HepG2 (cell line): ENCODE data around the gene COL18A1. TPM values are rescaled to one million over a fixed set of nuclear protein-coding genes. Genes with fewer than 3 reads are reported as not detected.
A peak's percentile ranks its signal among the peaks of the same experiment; 100 is the strongest.

Source experiments
- ARNT2 ChIP-seq: sonication (generic); formaldehyde crosslinking; IDR thresholded peaks from 2 replicates; pipeline ENCODE4 v1.8.0; 2022; ENCODE audit warnings: mild to moderate bottlenecking, low read depth, missing genetic modification reagents, moderate library complexity
- ATF7 ChIP-seq, 2 experiments: fragments of 450-650 bp in 1 of 2; sonication (generic) in 1 of 2; formaldehyde crosslinking in 1 of 2; IDR thresholded peaks; 2 replicates each; pipeline versions ENCODE4 v1.4.0 to v1.6.1; 2016 to 2020; ENCODE audit warnings: antibody characterized with exemption in 1 of 2, mild to moderate bottlenecking in 1 of 2, missing genetic modification reagents in 1 of 2
- BCL3 ChIP-seq: sonication (generic); formaldehyde crosslinking; IDR thresholded peaks from 2 replicates; pipeline ENCODE4 v1.5.1; 2020; ENCODE audit warnings: mild to moderate bottlenecking, missing genetic modification reagents, moderate library complexity
- CEBPZ ChIP-seq: IDR thresholded peaks from 2 replicates; pipeline ENCODE4 v1.6.1; 2012; ENCODE audit warnings: low read length, improper control_type of control experiment
- CERS6 ChIP-seq: sonication (generic); formaldehyde crosslinking; IDR thresholded peaks from 2 replicates; pipeline ENCODE4 v1.5.0; 2020; ENCODE audit warnings: missing genetic modification reagents
- ETV5 ChIP-seq: IDR thresholded peaks from 2 replicates; pipeline ENCODE4 v1.6.1; 2018; ENCODE audit warnings: missing biosample characterization, missing genetic modification reagents, inconsistent platforms, borderline replicate concordance
- GFI1 ChIP-seq: sonication (generic); formaldehyde crosslinking; IDR thresholded peaks from 2 replicates; pipeline ENCODE4 v1.5.0; 2020; ENCODE audit warnings: missing genetic modification reagents, mild to moderate bottlenecking, borderline replicate concordance
- HOXD1 ChIP-seq: sonication (generic); formaldehyde crosslinking; IDR thresholded peaks from 2 replicates; pipeline ENCODE4 v1.5.0; 2020; ENCODE audit warnings: missing genetic modification reagents
- JUNB ChIP-seq: sonication (generic); formaldehyde crosslinking; IDR thresholded peaks from 2 replicates; pipeline ENCODE4 v1.8.0; 2022; ENCODE audit warnings: missing genetic modification reagents, mild to moderate bottlenecking, borderline replicate concordance
- MED8 ChIP-seq: sonication (generic); formaldehyde crosslinking; IDR thresholded peaks from 2 replicates; pipeline ENCODE4 v1.8.1; 2023; ENCODE audit warnings: mild to moderate bottlenecking, missing genetic modification reagents; ENCODE audit not compliant: insufficient replicate concordance
- MTF1 ChIP-seq: sonication (generic); formaldehyde crosslinking; IDR thresholded peaks from 2 replicates; pipeline ENCODE4 v1.5.0; 2020; ENCODE audit warnings: missing genetic modification reagents
- NCOA2 ChIP-seq: sonication (generic); formaldehyde crosslinking; IDR thresholded peaks from 2 replicates; pipeline ENCODE4 v1.8.0; 2022; ENCODE audit warnings: inconsistent platforms
- RORA ChIP-seq: sonication (generic); formaldehyde crosslinking; IDR thresholded peaks from 2 replicates; pipeline ENCODE4 v1.5.0; 2020; ENCODE audit warnings: mild to moderate bottlenecking, missing genetic modification reagents, moderate library complexity
- TAF1 ChIP-seq: sonication (generic); formaldehyde crosslinking; IDR thresholded peaks from 2 replicates; pipeline ENCODE4 v1.4.0; 2020; ENCODE audit warnings: missing genetic modification reagents
- ZBTB33 ChIP-seq: sonication (generic); formaldehyde crosslinking; IDR thresholded peaks from 2 replicates; pipeline ENCODE4 v1.4.0; 2020; ENCODE audit warnings: missing genetic modification reagents
- ZNF547 ChIP-seq: sonication (generic); formaldehyde crosslinking; IDR thresholded peaks from 2 replicates; pipeline ENCODE4 v1.5.1; 2020; ENCODE audit warnings: mild to moderate bottlenecking, missing genetic modification reagents
- ZNF564 ChIP-seq: sonication (generic); formaldehyde crosslinking; IDR thresholded peaks from 2 replicates; pipeline ENCODE4 v1.8.1; 2023; ENCODE audit warnings: mild to moderate bottlenecking, missing genetic modification reagents
- ZNF773 ChIP-seq: sonication (generic); formaldehyde crosslinking; IDR thresholded peaks from 2 replicates; pipeline ENCODE4 v1.4.0; 2020; ENCODE audit warnings: missing genetic modification reagents, borderline replicate concordance
- ZNF790 ChIP-seq: sonication (generic); formaldehyde crosslinking; IDR thresholded peaks from 2 replicates; pipeline ENCODE4 v1.8.0; 2022; ENCODE audit warnings: missing genetic modification reagents, mild to moderate bottlenecking, borderline replicate concordance
- polyA plus RNA-seq, 8 experiments: library from polyadenylated mRNA; depleted of rRNA in 3 of 8; stranded (reverse) in 7 of 8; unstranded in 1 of 8; fragments of >200 nt; fragmentation: Illumina TruSeq in 4 of 8; extraction: Trizol in 4 of 8; gene quantifications; 2 replicates each; pipeline versions ENCODE4 v1.2.1 to v1.2.3, GENCODE V29; 2011 to 2016; ENCODE audit warnings: low read depth in 4 of 8, missing spikeins in 1 of 8, mixed read lengths in 1 of 8; ENCODE audit not compliant: insufficient read depth in 1 of 8
- total RNA-seq, 5 experiments: library from RNA; depleted of rRNA; stranded (reverse); fragments of >200 nt; fragmentation: Illumina TruSeq; extraction: Trizol; gene quantifications; 2 replicates each; pipeline ENCODE4 v1.2.3, GENCODE V29; 2016; ENCODE audit warnings: low read depth in 1 of 5

The COL18A1 gene
- total and polyA plus RNA-seq, 2 of the 13 experiments (the other 11 are each of a cell fraction or from before 2014, with no cell fraction given), result 79.0 to 102 TPM

GRCh38 chr21:45469273-45470086, 64.5 kb downstream of the COL18A1 start (continued):
- TF ChIP-seq CERS6 (CRISPR knock-in tag), result no peak
- peak; percentile 28; the same call in 1 of the 2 replicates for TF ChIP-seq TAF1
- TF ChIP-seq BCL3 (CRISPR knock-in tag), result peak; percentile 73; the same call in 1 of the 2 replicates
- no peak for TF ChIP-seq JUNB (CRISPR knock-in tag)
- peak; percentile 84 for TF ChIP-seq MED8 (CRISPR knock-in tag)
- TF ChIP-seq GFI1 (CRISPR knock-in tag), result peak; percentile 86
- TF ChIP-seq MTF1 (CRISPR knock-in tag), result peak; percentile 76; the same call in 1 of the 2 replicates
- TF ChIP-seq NCOA2, result peak; percentile 99
- peak; percentile 53 for TF ChIP-seq ZBTB33 (CRISPR knock-in tag)
- TF ChIP-seq ATF7 (IDR thresholded peaks at IDR 0.05), result no peak
- no peak for TF ChIP-seq ATF7 (CRISPR knock-in tag; IDR thresholded peaks at IDR 0.05)
- 0 out of 2 replicates have a peak, but pooled peaks have one; percentile 36 for TF ChIP-seq ARNT2
- TF ChIP-seq ZNF773, result no peak
- no peak for TF ChIP-seq CEBPZ
- peak; percentile 87 for TF ChIP-seq ZNF547 (CRISPR knock-in tag)
- no peak for TF ChIP-seq RORA
- peak; percentile 86 for TF ChIP-seq HOXD1 (CRISPR knock-in tag)
- TF ChIP-seq ETV5 (CRISPR knock-in tag), result peak; percentile 69; the same call in 1 of the 2 replicates
- 0 out of 2 replicates have a peak, but pooled peaks have one; percentile 64 for TF ChIP-seq ZNF564 (CRISPR knock-in tag)
- TF ChIP-seq ZNF790, result no peak
